ENCODE measurements around the gene CARMIL1. TPM values are rescaled to one million over a fixed set of nuclear protein-coding genes. Genes with fewer than 3 reads are reported as not detected.

CARMIL1 gene
- total RNA-seq, 1 donor from 2014 or later, result 86.3 TPM

- H3K27ac Mint-ChIP-seq, result peak overlapping the region; percentile 30
- H3K9me3 Mint-ChIP-seq (ENCODE audit: low read depth), result peaks cover 8% of the 10 kb centered on the region
Observed at GRCh38 chr6:25448965-25449538, 169.9 kb downstream of the CARMIL1 start.

GRCh38 chr6:25449774-25450173, 170.6 kb downstream of the CARMIL1 start:
- H3K4me1 Mint-ChIP-seq (ENCODE audit: low read depth), result peaks cover 9% of the 10 kb centered on the region
- H3K27ac Mint-ChIP-seq, result peak overlapping the region; percentile 42

More at GRCh38 chr6:25448965-25449538, 169.9 kb downstream of the CARMIL1 start:
- Mint-ChIP-seq H3K4me3 (ENCODE audit: low read depth) (no peak overlapping the region), H3K36me3 (ENCODE audit: insufficient read depth) (peaks cover 35% of the 10 kb centered on the region), H3K4me1 (ENCODE audit: low read depth) (peaks cover 9% of the 10 kb centered on the region), H3K27me3 (no peaks in the 10 kb centered on the region)
- TF ChIP-seq CTCF (IDR thresholded peaks at IDR 0.05; ENCODE audit: unreplicated experiment), result no peak
- DNase-seq (ENCODE audit: low spot score, unreplicated experiment), result no peak

GRCh38 chr6:25450469-25451198, 171.5 kb downstream of the CARMIL1 start:
- Mint-ChIP-seq H3K4me3 (ENCODE audit: low read depth) (no peak overlapping the region), H3K27ac (peak overlapping the region; percentile 60), H3K9me3 (ENCODE audit: low read depth) (peaks cover 3% of the 10 kb centered on the region), H3K27me3 (no peaks in the 10 kb centered on the region), H3K4me1 (ENCODE audit: low read depth) (peaks cover 9% of the 10 kb centered on the region), H3K36me3 (ENCODE audit: insufficient read depth) (peaks cover 27% of the 10 kb centered on the region)
- no peak for TF ChIP-seq CTCF (IDR thresholded peaks at IDR 0.05; ENCODE audit: unreplicated experiment)
- DNase-seq (ENCODE audit: low spot score, unreplicated experiment), result no peak

More at GRCh38 chr6:25449774-25450173, 170.6 kb downstream of the CARMIL1 start:
- Mint-ChIP-seq H3K36me3 (ENCODE audit: insufficient read depth) (peaks cover 32% of the 10 kb centered on the region), H3K27me3 (no peaks in the 10 kb centered on the region), H3K9me3 (ENCODE audit: low read depth) (peaks cover 8% of the 10 kb centered on the region), H3K4me3 (ENCODE audit: low read depth) (no peak overlapping the region)
- DNase-seq (ENCODE audit: low spot score, unreplicated experiment), result no peak
- TF ChIP-seq CTCF (IDR thresholded peaks at IDR 0.05; ENCODE audit: unreplicated experiment), result no peak

- Mint-ChIP-seq H3K36me3 (ENCODE audit: insufficient read depth) (peaks cover 13% of the 10 kb centered on the region), H3K27me3 (no peaks in the 10 kb centered on the region), H3K9me3 (ENCODE audit: low read depth) (no peaks in the 10 kb centered on the region), H3K4me1 (ENCODE audit: low read depth) (peaks cover 9% of the 10 kb centered on the region), H3K27ac (no peak overlapping the region), H3K4me3 (ENCODE audit: low read depth) (no peak overlapping the region)
- DNase-seq (ENCODE audit: low spot score, unreplicated experiment), result no peak
- TF ChIP-seq CTCF (IDR thresholded peaks at IDR 0.05; ENCODE audit: unreplicated experiment), result no peak
Observed at GRCh38 chr6:25452031-25452430, 172.9 kb downstream of the CARMIL1 start.

- Mint-ChIP-seq H3K36me3 (ENCODE audit: insufficient read depth) (peaks cover 8% of the 10 kb centered on the region), H3K4me3 (ENCODE audit: low read depth) (no peak overlapping the region), H3K27ac (peak overlapping the region; percentile 77), H3K9me3 (ENCODE audit: low read depth) (no peaks in the 10 kb centered on the region), H3K4me1 (ENCODE audit: low read depth) (peaks cover 2% of the 10 kb centered on the region), H3K27me3 (no peaks in the 10 kb centered on the region)
- TF ChIP-seq CTCF (IDR thresholded peaks at IDR 0.05; ENCODE audit: unreplicated experiment), result no peak
- DNase-seq (ENCODE audit: low spot score, unreplicated experiment), result no peak
Observed at GRCh38 chr6:25453288-25453687, 174.1 kb downstream of the CARMIL1 start.

All from progenitor cell of endocrine pancreas (in vitro differentiated cells).